Mesendoderm (in vitro differentiated cells): ENCODE measurements around the gene RBMS1.

Experiments used
- DNase-seq: peaks from one replicate; pipeline ENCODE4 v3.0.0; 2013
- H2AK5ac ChIP-seq: 2 replicates; pipeline ENCODE4 v1.6.1; 2013; ENCODE audit warnings: low read length, inconsistent platforms
- H2BK120ac ChIP-seq: 2 replicates; pipeline ENCODE4 v1.6.1; 2013; ENCODE audit warnings: low read depth, mild to moderate bottlenecking, low read length, moderate library complexity, mixed read lengths
- H2BK15ac ChIP-seq: replicated peaks from 2 replicates; pipeline ENCODE4 v1.6.1; 2013; ENCODE audit warnings: low read depth, mild to moderate bottlenecking, moderate library complexity
- H2BK5ac ChIP-seq: 2 replicates; pipeline ENCODE4 v1.6.1; 2013; ENCODE audit warnings: low read length, inconsistent platforms
- H3K18ac ChIP-seq: 2 replicates; pipeline ENCODE4 v1.6.1; 2013; ENCODE audit warnings: mild to moderate bottlenecking, low read length, mixed read lengths
- H3K23ac ChIP-seq: one replicate; pipeline ENCODE4 v1.6.1; 2013; ENCODE audit warnings: low read length
- H3K27ac ChIP-seq: 2 replicates; pipeline ENCODE4 v1.5.1; 2013; ENCODE audit warnings: low read depth, mild to moderate bottlenecking, inconsistent platforms, low read length, moderate library complexity
- H3K27me3 ChIP-seq: 2 replicates; pipeline ENCODE4 v1.6.1; 2013; ENCODE audit warnings: low read length, control low read depth, mild to moderate bottlenecking, inconsistent platforms; ENCODE audit not compliant: insufficient read depth, poor library complexity
- H3K36me3 ChIP-seq: 2 replicates; pipeline ENCODE4 v1.6.1; 2013; ENCODE audit warnings: low read length, inconsistent platforms; ENCODE audit not compliant: control insufficient read depth, insufficient read depth
- H3K4ac ChIP-seq: one replicate; pipeline ENCODE4 v1.6.1; 2013; ENCODE audit warnings: low read depth, mild to moderate bottlenecking, low read length, moderate library complexity
- H3K4me1 ChIP-seq: 2 replicates; pipeline ENCODE4 v1.6.1; 2013; ENCODE audit warnings: low read depth, low read length, inconsistent platforms; ENCODE audit not compliant: control insufficient read depth
- H3K4me2 ChIP-seq: 2 replicates; pipeline ENCODE4 v1.6.1; 2013; ENCODE audit warnings: low read length
- H3K4me3 ChIP-seq: 2 replicates; pipeline ENCODE4 v1.5.1; 2013; ENCODE audit warnings: mild to moderate bottlenecking, low read length
- H3K56ac ChIP-seq: one replicate; pipeline ENCODE4 v1.6.1; 2013; ENCODE audit warnings: low read length
- H3K79me1 ChIP-seq: 2 replicates; pipeline ENCODE4 v1.6.1; 2013; ENCODE audit warnings: low read length, inconsistent platforms
- H3K79me2 ChIP-seq: 2 replicates; pipeline ENCODE4 v1.6.1; 2013; ENCODE audit warnings: mild to moderate bottlenecking, low read length; ENCODE audit not compliant: control insufficient read depth, insufficient read depth
- H3K9ac ChIP-seq: 2 replicates; pipeline ENCODE4 v1.6.1; 2013; ENCODE audit warnings: low read length, inconsistent platforms
- H4K5ac ChIP-seq: one replicate; pipeline ENCODE4 v1.6.1; 2013; ENCODE audit warnings: low read length
- H4K8ac ChIP-seq: one replicate; pipeline ENCODE4 v1.6.1; 2013; ENCODE audit warnings: low read depth, mild to moderate bottlenecking, control low read depth, low read length, moderate library complexity
- WGBS: extraction: QIAGEN DNeasy Blood & Tissue Kit; methylation state at CpG from one replicate; pipeline ENCODE4 v1.1.7; 2013; ENCODE audit warnings: low lambda C conversion rate, missing lambda C conversion rate; ENCODE audit not compliant: insufficient coverage; ENCODE audit errors: extremely low coverage; 5-methylcytosine and 5-hydroxymethylcytosine counted together

The RBMS1 gene

DNA sequence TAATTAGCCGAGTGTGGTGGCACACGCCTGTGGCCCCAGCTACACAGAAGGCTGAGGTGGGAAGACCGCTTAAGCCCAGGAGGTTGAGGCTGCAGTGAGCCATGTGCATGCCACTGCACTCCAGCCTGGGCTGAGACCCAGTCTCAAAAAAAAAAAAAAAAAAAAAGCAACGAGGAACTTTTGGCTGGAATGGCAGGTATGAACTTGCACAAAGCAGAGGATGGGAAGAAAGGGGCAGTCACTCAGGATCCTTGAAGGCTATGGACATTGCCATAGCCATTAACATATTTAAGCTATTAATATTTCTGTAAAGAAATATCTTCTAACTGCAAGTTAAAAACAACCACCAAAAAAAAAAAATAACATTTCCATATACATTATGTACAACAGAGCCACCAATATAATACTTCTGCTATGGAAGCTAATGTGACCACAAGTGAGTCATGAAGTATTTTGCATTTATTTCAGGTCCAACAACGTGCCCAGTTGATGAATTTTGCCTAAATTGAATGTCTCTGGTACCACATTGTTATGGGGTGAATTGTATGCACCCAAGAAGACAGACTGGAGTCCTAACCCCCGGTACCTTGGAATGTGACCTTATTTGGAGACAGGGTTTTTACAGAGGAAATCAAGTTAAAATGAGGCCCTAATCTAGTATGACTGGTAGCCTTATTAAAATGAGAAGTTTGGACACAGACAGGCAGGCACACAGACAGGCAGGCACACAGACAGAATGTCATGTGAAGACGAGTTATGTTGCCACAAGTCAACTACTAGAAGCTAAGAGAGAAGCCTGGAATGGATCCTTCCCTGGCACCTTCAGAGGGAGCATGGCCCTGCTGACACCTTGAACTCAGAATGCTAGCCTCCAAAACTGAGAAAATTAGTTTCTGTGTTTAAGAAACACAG, 102.8 kb downstream of the RBMS1 start:
- H2BK120ac ChIP-seq, result no peak overlapping the region
- peak overlapping the region; percentile 1 for H3K56ac ChIP-seq
- peaks cover 7% of the 10 kb centered on the region for H3K4me1 ChIP-seq
- no peak overlapping the region for H4K8ac ChIP-seq
- H3K18ac ChIP-seq, result peak overlapping the region; percentile 60
- H3K27ac ChIP-seq, result no peak overlapping the region
- no peak overlapping the region for H2BK15ac ChIP-seq
- H2BK5ac ChIP-seq, result no peak overlapping the region
- no peak overlapping the region for H2AK5ac ChIP-seq
- whole genome bisulfite sequencing, result no CpG with 5 or more reads among the region's 7 CpGs
- no peak overlapping the region for H3K4ac ChIP-seq
- no peak overlapping the region for H3K23ac ChIP-seq
- no peak overlapping the region for H3K4me2 ChIP-seq
- H3K36me3 ChIP-seq, result no peaks in the 10 kb centered on the region
- H3K79me1 ChIP-seq, result peaks cover 19% of the 10 kb centered on the region
- no peak overlapping the region for H3K9ac ChIP-seq
- peaks cover 64% of the 10 kb centered on the region for H3K79me2 ChIP-seq
- no peaks in the 10 kb centered on the region for H3K27me3 ChIP-seq
- no peak overlapping the region for H4K5ac ChIP-seq
- no peak for DNase-seq
- no peak overlapping the region for H3K4me3 ChIP-seq

DNA sequence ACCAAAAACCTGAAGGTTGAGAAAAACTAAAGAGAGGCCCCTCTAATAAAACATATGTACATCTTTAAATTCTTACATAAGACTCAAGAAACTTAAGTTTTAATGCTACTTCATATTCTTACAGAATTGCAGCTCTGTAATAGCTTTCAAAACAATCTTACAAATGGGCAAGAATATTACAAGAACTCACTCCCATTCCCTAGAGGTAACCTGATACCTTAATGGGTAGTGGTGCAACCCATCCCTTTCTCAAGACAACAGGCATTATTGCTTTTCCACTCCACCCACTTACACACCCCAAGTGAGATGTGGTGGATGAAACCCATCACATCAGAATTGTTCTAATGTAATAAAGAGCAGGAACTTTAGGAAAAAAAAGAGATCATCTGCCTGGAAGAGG, 103.7 kb downstream of the RBMS1 start:
- Histone ChIP-seq H3K4ac (no peak overlapping the region), H3K4me1 (peaks cover 7% of the 10 kb centered on the region), H3K56ac (no peak overlapping the region), H3K27me3 (no peaks in the 10 kb centered on the region), H3K36me3 (no peaks in the 10 kb centered on the region), H4K8ac (no peak overlapping the region), H3K18ac (no peak overlapping the region), H3K79me2 (peaks cover 69% of the 10 kb centered on the region), H3K4me2 (no peak overlapping the region), H2AK5ac (no peak overlapping the region), H2BK5ac (no peak overlapping the region), H4K5ac (no peak overlapping the region), H3K4me3 (no peak overlapping the region), H2BK120ac (no peak overlapping the region), H3K27ac (no peak overlapping the region), H3K79me1 (peaks cover 21% of the 10 kb centered on the region), H3K9ac (no peak overlapping the region), H3K23ac (no peak overlapping the region), H2BK15ac (no peak overlapping the region)
- no peak for DNase-seq

DNA sequence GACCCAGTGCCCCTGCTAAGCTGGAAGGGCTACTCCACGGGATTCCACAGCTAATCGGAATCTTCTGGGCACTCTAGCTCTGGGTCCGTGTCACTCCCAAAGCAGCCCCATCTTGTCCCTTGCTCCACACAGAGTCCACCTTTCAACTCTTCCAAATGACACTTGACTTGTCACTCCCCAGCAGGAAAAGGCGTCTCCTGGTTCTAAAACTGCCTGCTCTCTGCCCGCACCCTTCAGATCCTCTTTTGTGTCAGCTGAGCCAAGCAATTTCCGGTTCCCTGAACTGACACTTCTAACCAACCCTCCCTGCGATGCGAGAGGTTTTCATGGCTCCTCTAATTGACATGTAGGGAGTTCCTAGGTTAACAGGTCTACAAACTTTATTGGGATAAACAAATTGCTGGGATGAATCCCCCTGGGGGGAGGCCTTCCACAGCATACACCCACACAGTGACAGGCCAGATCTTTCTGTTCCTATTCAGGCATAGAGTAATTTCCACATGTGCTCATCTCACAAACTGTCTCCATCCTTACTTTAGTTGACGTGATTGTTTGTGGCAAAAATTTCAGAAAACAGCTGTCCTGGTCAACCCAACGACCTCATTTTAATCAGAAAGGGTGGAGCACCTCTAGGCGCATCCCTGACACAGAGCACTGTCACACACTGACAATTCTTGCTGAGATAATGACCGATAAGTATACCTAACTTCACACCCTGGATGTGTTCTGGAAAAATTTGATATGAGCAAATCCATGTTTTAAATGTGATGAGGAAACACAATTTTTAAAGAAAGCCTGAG, 104.9 kb downstream of the RBMS1 start:
- H3K56ac ChIP-seq, result no peak overlapping the region
- no peak overlapping the region for H3K4me2 ChIP-seq
- no peak overlapping the region for H4K8ac ChIP-seq
- no peak overlapping the region for H3K9ac ChIP-seq
- no peak overlapping the region for H3K4ac ChIP-seq
- peaks cover 27% of the 10 kb centered on the region for H3K79me1 ChIP-seq
- H3K27ac ChIP-seq, result no peak overlapping the region
- no peaks in the 10 kb centered on the region for H3K27me3 ChIP-seq
- H4K5ac ChIP-seq, result no peak overlapping the region
- no peak overlapping the region for H3K18ac ChIP-seq
- H3K36me3 ChIP-seq, result no peaks in the 10 kb centered on the region
- H3K79me2 ChIP-seq, result peaks cover 72% of the 10 kb centered on the region
- no peak for DNase-seq
- H3K4me3 ChIP-seq, result no peak overlapping the region
- H2AK5ac ChIP-seq, result no peak overlapping the region
- H3K23ac ChIP-seq, result no peak overlapping the region
- no CpG with 5 or more reads among the region's 12 CpGs for WGBS
- H2BK15ac ChIP-seq, result no peak overlapping the region
- H2BK5ac ChIP-seq, result no peak overlapping the region
- H2BK120ac ChIP-seq, result no peak overlapping the region
- peaks cover 7% of the 10 kb centered on the region for H3K4me1 ChIP-seq

DNA sequence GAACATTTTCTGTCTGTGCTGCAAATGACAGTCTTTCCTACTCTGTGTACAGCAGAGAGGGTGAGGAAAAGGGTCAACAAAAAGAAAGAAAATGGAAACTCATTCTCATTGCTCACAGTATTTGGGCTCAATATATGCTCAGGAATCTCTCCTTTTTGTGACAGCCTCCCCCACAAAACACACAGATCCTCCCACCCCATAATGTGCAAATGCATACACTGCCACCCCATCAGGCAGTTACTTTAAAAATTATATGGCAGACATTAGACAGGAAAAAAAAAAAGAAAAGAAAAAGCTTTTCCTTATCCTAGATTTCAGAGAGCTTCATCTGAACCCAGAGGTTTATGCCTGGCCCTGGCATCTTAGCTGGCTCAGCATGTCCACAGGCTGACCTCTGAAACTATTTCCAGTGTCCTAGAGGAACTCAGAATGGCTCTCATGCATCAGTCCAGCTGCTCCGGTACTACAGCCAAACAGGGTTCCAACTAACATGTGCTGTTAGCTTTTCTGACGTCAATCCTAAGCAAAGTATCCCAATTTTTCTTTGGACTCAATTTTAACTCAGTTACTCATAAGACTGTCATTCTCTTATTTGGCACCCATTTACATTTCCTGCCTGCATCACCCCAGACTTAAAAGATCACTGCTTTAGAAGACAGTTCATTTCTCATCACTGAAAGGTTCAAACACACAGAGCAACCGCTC, 105.9 kb downstream of the RBMS1 start:
- no peak overlapping the region for H4K5ac ChIP-seq
- H3K4me1 ChIP-seq, result peaks cover 7% of the 10 kb centered on the region
- H3K79me2 ChIP-seq, result peaks cover 72% of the 10 kb centered on the region
- no peak overlapping the region for H3K18ac ChIP-seq
- no peak overlapping the region for H3K4me3 ChIP-seq
- no peak overlapping the region for H3K4ac ChIP-seq
- no peak overlapping the region for H3K56ac ChIP-seq
- no peak overlapping the region for H2BK5ac ChIP-seq
- H3K9ac ChIP-seq, result no peak overlapping the region
- peaks cover 27% of the 10 kb centered on the region for H3K79me1 ChIP-seq
- no peak overlapping the region for H3K23ac ChIP-seq
- H3K27ac ChIP-seq, result peak overlapping the region; percentile 25
- WGBS, result no CpG with 5 or more reads among the region's 3 CpGs
- DNase-seq, result no peak
- H3K4me2 ChIP-seq, result no peak overlapping the region
- no peaks in the 10 kb centered on the region for H3K36me3 ChIP-seq
- H4K8ac ChIP-seq, result no peak overlapping the region
- H2BK120ac ChIP-seq, result no peak overlapping the region
- no peak overlapping the region for H2BK15ac ChIP-seq
- H3K27me3 ChIP-seq, result no peaks in the 10 kb centered on the region
- no peak overlapping the region for H2AK5ac ChIP-seq

DNA sequence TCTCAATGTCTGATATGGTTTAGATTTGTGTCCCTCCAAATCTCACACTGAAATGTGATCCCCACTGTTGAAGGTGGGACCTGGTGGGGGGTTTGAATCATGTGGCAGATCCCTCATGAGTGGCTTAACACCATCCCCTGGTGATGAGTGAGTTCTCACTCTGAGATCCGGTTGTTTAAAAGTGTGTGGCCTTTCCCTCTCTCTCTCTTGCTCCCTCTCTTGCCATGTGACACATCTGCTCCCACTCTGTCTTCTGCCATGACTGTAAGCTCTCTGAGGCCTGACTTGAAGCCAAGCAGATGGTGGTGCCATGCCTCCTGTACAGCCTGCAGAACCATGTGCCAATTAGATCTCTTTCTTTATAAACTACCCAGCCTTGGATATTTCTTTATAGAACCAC, 108.8 kb downstream of the RBMS1 start:
- Histone ChIP-seq H3K18ac (no peak overlapping the region), H3K56ac (no peak overlapping the region), H2BK15ac (no peak overlapping the region), H2AK5ac (no peak overlapping the region), H4K8ac (no peak overlapping the region), H3K9ac (no peak overlapping the region), H3K4me1 (peaks cover 2% of the 10 kb centered on the region), H3K4me3 (no peak overlapping the region), H3K4ac (no peak overlapping the region), H3K79me2 (peaks cover 66% of the 10 kb centered on the region), H3K27me3 (no peaks in the 10 kb centered on the region), H4K5ac (no peak overlapping the region), H2BK120ac (no peak overlapping the region), H2BK5ac (no peak overlapping the region), H3K27ac (no peak overlapping the region), H3K36me3 (no peaks in the 10 kb centered on the region), H3K4me2 (no peak overlapping the region), H3K23ac (no peak overlapping the region), H3K79me1 (peaks cover 25% of the 10 kb centered on the region)
- no peak for DNase-seq
- no CpG with 5 or more reads among the region's 1 CpG for WGBS
